Uterus (tissue), 4 donors: Measurements from ENCODE around the gene ZNF174. TPM values are rescaled to one million over a fixed set of nuclear protein-coding genes. Genes with fewer than 3 reads are reported as not detected.

Experiments
- DNase-seq, 2 donors: peaks; one replicate each; pipeline ENCODE4 v3.0.0-alpha.2; 2019 to 2020
- H3K27ac ChIP-seq, 2 donors: fragments of 200-600 bp; sonication (generic); 1 replicate in 1 of 2; 2 replicates in 1 of 2; pipeline ENCODE4 v1.5.1; 2016 to 2018
- H3K27me3 ChIP-seq, 2 donors: fragments of 200-600 bp; sonication (generic); one replicate each; pipeline ENCODE4 v1.5.1; 2018 to 2019; ENCODE audit warnings: control low read depth in 1 of 2
- H3K36me3 ChIP-seq, 2 donors: fragments of 200-600 bp; sonication (generic); one replicate each; pipeline ENCODE4 v1.5.1; 2019; ENCODE audit warnings: control low read depth in 1 of 2
- H3K4me1 ChIP-seq, 2 donors: fragments of 200-600 bp; sonication (generic); one replicate each; pipeline ENCODE4 v1.5.1; 2018 to 2019; ENCODE audit warnings: control low read depth in 1 of 2
- H3K4me3 ChIP-seq, 2 donors: fragments of 200-600 bp; sonication (generic); 1 replicate in 1 of 2; 2 replicates in 1 of 2; pipeline ENCODE4 v1.5.1; 2018 to 2019; ENCODE audit warnings: mild to moderate bottlenecking in 1 of 2
- H3K9me3 ChIP-seq, 2 donors: fragments of 200-600 bp; sonication (generic); one replicate each; pipeline ENCODE4 v1.5.1; 2019; ENCODE audit warnings: control low read depth in 1 of 2
- POLR2A ChIP-seq, 2 donors: fragments of 450-650 bp; IDR thresholded peaks; one replicate each; pipeline ENCODE4 v1.6.1; 2016; ENCODE audit warnings: antibody characterized with exemption in 2 of 2, mild to moderate bottlenecking in 1 of 2, moderate library complexity in 1 of 2
- intact Hi-C: fragments of 100-400 bp; cut with DNase I; formaldehyde crosslinking; loops from one replicate; pipeline ENCODE4 v1.15.1; 2023; ENCODE audit warnings: low total_unique reads
- total RNA-seq, 4 donors: library from RNA; depleted of rRNA in 3 of 4; stranded (reverse); fragments of >200 nt in 3 of 4; gene quantifications; one replicate each; pipeline versions ENCODE4 v1.1.0 to v1.2.4, GENCODE V29; 2014 to 2023
- TF ChIP-seq, protein P1 (sequence below), 4 experiments: fragments of 200-600 bp in 2 of 4; fragments of 450-650 bp in 2 of 4; sonication (generic) in 2 of 4; IDR thresholded peaks; one replicate each; pipeline ENCODE4 v1.5.1; 2016 to 2019; ENCODE audit warnings: antibody characterized with exemption in 4 of 4, mild to moderate bottlenecking in 2 of 4, moderate library complexity in 1 of 4
- donor health status: DM: yes; HTN: yes; CAD: no.

The ZNF174 gene
- total RNA-seq = 10 to 100 TPM in 3 of 4 donors, 1 to 10 TPM in 1; 5.6 to 16.2 (median 12.3) TPM

DNA sequence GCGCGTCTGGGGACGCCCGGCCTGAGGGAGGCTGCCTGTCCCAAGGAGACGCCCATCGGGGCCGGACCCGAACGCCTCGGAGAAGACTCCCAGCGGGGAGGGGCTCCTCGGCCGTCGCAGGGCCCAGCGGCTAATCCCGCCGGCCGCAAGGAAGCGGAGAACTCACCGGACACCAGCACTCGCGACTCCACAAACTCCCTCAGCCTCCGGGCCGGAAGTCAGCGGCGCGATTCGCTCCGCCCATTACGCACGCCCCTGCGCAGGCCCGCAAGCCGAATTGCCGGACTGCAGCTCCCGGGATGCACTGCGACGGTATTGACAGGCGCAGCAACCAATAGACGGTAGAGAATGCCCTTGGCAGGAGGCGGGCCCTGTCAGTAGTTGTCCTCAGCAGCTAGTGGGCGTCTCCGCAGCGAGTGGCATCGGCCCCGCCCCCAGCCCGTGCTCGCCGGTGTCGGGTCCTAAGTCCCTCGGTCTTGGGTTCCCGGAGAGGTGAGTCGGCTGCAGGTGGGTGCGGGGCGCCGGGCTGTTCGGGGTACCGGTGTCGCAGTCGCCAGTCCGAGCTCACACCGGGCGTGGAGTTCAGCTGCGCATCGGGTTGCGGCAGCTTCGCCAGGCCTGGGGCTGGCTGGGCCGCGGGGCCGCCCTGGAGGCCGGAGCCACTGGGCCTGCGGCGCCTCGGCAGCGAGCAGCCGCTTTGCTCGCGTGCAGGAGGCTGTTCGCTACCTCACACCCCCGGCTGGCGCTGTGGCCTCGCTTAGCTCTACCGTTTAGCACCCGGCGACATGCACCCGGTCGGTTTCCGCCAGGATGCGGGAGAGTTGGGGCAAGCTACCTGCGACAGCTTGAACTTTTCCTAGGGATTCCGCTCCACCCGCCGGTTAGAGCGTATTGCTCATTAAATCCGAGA is at the start of gene ZNF174, which contains the start of gene ZSCAN32:
Gene ZNF174, plus strand, starts transcription at position 437 of the 910 bp plus-strand sequence. CDS start 790 bp downstream, outside the sequence.
Gene ZSCAN32, minus strand, starts transcription at position 226 of the 910 bp plus-strand sequence. CDS start 3,447 bp downstream, outside the sequence.
- H3K4me1 ChIP-seq = no peaks in the 10 kb centered on the region
- H3K27ac ChIP-seq = peak within 1 kb of the TSS; percentile 62 to 88
- H3K9me3 ChIP-seq = peaks cover 0 to 9% of the 10 kb centered on the region in 2 donors
- peak within 1 kb of the TSS; percentile 83 to 98 for H3K4me3 ChIP-seq
- DNase-seq = peak; percentile 99 to 100
- no peaks in the 10 kb centered on the region for H3K36me3 ChIP-seq
- intact Hi-C loops = loop anchor here (5.0 kb wide), 1 partner anchor 89 kb away; no protein-coding TSS in a partner anchor
- TF ChIP-seq, protein P1, sequence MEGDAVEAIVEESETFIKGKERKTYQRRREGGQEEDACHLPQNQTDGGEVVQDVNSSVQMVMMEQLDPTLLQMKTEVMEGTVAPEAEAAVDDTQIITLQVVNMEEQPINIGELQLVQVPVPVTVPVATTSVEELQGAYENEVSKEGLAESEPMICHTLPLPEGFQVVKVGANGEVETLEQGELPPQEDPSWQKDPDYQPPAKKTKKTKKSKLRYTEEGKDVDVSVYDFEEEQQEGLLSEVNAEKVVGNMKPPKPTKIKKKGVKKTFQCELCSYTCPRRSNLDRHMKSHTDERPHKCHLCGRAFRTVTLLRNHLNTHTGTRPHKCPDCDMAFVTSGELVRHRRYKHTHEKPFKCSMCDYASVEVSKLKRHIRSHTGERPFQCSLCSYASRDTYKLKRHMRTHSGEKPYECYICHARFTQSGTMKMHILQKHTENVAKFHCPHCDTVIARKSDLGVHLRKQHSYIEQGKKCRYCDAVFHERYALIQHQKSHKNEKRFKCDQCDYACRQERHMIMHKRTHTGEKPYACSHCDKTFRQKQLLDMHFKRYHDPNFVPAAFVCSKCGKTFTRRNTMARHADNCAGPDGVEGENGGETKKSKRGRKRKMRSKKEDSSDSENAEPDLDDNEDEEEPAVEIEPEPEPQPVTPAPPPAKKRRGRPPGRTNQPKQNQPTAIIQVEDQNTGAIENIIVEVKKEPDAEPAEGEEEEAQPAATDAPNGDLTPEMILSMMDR (IDR thresholded peaks at IDR 0.05) = peak in 2 of 4 experiments; percentile 19 to 26
- TF ChIP-seq POLR2A (IDR thresholded peaks at IDR 0.05) = peak in 1 of 2 donors; percentile 53
- H3K27me3 ChIP-seq = no peaks in the 10 kb centered on the region

DNA sequence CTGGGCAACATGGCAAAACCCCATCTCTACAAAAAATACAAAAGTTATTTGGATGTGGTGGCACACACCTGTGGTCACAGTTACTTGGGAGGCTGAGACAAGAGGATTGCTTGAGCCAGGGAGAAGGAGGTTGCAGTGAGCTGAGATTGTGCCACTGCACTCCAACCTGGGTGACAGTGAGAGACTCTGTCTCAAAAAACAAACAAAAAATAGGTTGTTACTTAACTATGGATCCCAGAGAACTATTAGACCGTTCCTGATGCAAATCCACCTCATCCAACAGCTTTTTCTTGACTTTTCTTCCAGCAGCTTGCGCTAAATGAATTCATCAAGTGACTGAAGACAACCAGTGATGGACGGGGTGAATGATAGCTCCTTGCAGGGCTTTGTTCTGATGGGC is 45.4 kb upstream of the ZNF174 start, which contains the start of gene OR2C1:
Gene OR2C1, plus strand, starts transcription at position 301 of the 400 bp plus-strand sequence. Its CDS starts 52 bp downstream, at position 353.
- TF ChIP-seq, protein P1 (IDR thresholded peaks at IDR 0.05) = no peak
- TF ChIP-seq POLR2A (IDR thresholded peaks at IDR 0.05) = no peak
- Histone ChIP-seq H3K9me3 (no peaks in the 10 kb centered on the region), H3K4me1 (no peaks in the 10 kb centered on the region), H3K36me3 (no peaks in the 10 kb centered on the region), H3K27me3 (no peaks in the 10 kb centered on the region), H3K4me3 (no peak within 1 kb of the TSS), H3K27ac (no peak within 1 kb of the TSS)
- DNase-seq = no peak
- intact Hi-C loops = no loop called here

DNA sequence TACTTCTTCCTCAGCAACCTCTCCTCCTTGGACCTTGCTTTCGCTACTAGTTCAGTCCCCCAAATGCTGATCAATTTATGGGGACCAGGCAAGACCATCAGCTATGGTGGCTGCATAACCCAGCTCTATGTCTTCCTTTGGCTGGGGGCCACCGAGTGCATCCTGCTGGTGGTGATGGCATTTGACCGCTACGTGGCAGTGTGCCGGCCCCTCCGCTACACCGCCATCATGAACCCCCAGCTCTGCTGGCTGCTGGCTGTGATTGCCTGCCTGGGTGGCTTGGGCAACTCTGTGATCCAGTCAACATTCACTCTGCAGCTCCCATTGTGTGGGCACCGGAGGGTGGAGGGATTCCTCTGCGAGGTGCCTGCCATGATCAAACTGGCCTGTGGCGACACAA is 44.9 kb upstream of the ZNF174 start:
- Histone ChIP-seq H3K9me3 (no peaks in the 10 kb centered on the region), H3K4me1 (no peaks in the 10 kb centered on the region), H3K36me3 (no peaks in the 10 kb centered on the region), H3K27ac (no peak overlapping the region), H3K27me3 (no peaks in the 10 kb centered on the region), H3K4me3 (no peak overlapping the region)
- intact Hi-C loops = no loop called here
- no peak for DNase-seq
- TF ChIP-seq, protein P1 (IDR thresholded peaks at IDR 0.05) = no peak
- TF ChIP-seq POLR2A (IDR thresholded peaks at IDR 0.05) = no peak

DNA sequence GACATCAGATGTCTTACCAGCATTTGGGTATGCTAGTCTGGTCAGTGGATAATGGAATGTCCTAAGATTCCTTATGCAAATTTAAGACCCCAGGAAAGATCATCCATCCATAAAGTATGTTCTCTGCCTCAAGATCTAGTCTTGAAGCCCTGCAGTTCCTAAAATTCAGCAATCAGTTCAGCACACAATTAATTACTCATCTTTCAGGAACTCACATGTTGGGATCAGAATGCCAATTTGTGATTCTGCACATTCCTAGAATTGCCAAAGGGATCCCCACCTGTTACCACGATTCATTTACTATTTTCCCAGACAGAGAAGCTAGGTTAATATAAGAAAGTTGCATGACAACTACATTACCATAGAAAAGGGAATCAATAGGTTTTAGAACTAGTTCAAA is 42.1 kb upstream of the ZNF174 start:
- Histone ChIP-seq H3K9me3 (peaks cover 0 to 4% of the 10 kb centered on the region in 2 donors), H3K36me3 (no peaks in the 10 kb centered on the region), H3K27ac (no peak overlapping the region), H3K27me3 (no peaks in the 10 kb centered on the region), H3K4me1 (no peaks in the 10 kb centered on the region), H3K4me3 (no peak overlapping the region)
- TF ChIP-seq, protein P1 (IDR thresholded peaks at IDR 0.05) = no peak
- TF ChIP-seq POLR2A (IDR thresholded peaks at IDR 0.05) = no peak
- intact Hi-C loops = no loop called here
- no peak for DNase-seq

DNA sequence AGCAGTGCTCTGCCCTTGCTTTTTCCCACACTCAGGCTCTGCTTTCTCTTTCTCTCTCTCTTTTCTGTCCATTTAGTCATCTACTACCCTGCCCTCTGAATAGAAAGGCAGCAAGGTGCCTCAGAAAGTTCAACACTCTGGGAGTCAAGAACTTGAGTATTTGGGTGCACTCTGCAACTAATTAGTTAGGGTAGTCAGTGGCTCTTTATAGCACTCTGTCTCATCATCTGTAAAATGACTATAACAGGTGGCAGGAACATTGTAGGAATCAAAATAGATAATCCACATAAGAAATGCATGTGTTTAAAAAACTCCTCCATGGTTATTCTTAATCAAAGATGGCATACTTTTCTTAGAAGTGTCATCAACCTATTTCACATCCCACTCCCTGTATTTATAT is 38.1 kb upstream of the ZNF174 start:
- intact Hi-C loops = no loop called here
- Histone ChIP-seq H3K4me3 (no peak overlapping the region), H3K9me3 (peaks cover 0 to 6% of the 10 kb centered on the region in 2 donors), H3K27ac (no peak overlapping the region), H3K4me1 (no peaks in the 10 kb centered on the region), H3K27me3 (no peaks in the 10 kb centered on the region), H3K36me3 (no peaks in the 10 kb centered on the region)
- TF ChIP-seq, protein P1 (IDR thresholded peaks at IDR 0.05) = no peak
- no peak for TF ChIP-seq POLR2A (IDR thresholded peaks at IDR 0.05)
- DNase-seq = no peak
